ENCODE results near the gene PRR12. TPM values are rescaled to one million over a fixed set of nuclear protein-coding genes. Genes with fewer than 3 reads are reported as not detected.

The PRR12 gene
- total and polyA plus RNA-seq, 9 of the 15 experiments (the other 6 are each of a cell fraction or from before 2014, with no cell fraction given): 0.01 to 21.1 (median 0.98) TPM

GRCh38 chr19:49564616-49565045 lies 26.4 kb upstream of the PRR12 start:
- Histone ChIP-seq H3K27ac (ENCODE audit: extremely low read depth, low read depth, low read length) (no peak overlapping the region; the same call in 2 of the 3 replicates), H3K27me3 (ENCODE audit: control insufficient read depth in 2 of 2, insufficient read depth in 2 of 2, low read length in 2 of 2) (no peaks in the 10 kb centered on the region), H3K9me1 (ENCODE audit: control insufficient read depth, insufficient read depth, low read length) (peaks cover 3% of the 10 kb centered on the region), H4K20me1 (replicated peaks; ENCODE audit: control insufficient read depth, insufficient read depth, low read length) (peaks cover 3% of the 10 kb centered on the region; the same call in 1 of the 2 replicates), H3K4me1 (replicated peaks in 1 of 2; ENCODE audit: control insufficient read depth in 2 of 2, insufficient read depth in 2 of 2, low read length in 2 of 2) (peaks cover 17 to 20% of the 10 kb centered on the region in 2 experiments), H2AFZ (ENCODE audit: low read depth, low read length) (no peak overlapping the region), H3K36me3 (ENCODE audit: control insufficient read depth, insufficient read depth, low read length) (peaks cover 35% of the 10 kb centered on the region), H3K4me3 (no peak overlapping the region), H3K4me2 (ENCODE audit: insufficient read depth, low read length) (no peak overlapping the region), H3K9me3 (replicated peaks; ENCODE audit: control insufficient read depth, insufficient read depth, low read depth, low read length) (no peaks in the 10 kb centered on the region), H3K9ac (ENCODE audit: insufficient read depth in 1 of 2, low read depth in 2 of 2, low read length in 2 of 2) (no peak overlapping the region), H3K79me2 (ENCODE audit: control insufficient read depth, insufficient read depth, low read length) (peaks cover 56% of the 10 kb centered on the region)
- DNase-seq (ENCODE audit: extremely low read depth in 1 of 4, low spot score in 3 of 4) (no peak), FAIRE-seq (no peak), ATAC-seq (no peak)
- no peak for TF ChIP-seq RBM14 (IDR thresholded peaks at IDR 0.05; ENCODE audit: borderline replicate concordance, insufficient read depth, low read depth, low read length)
- TF ChIP-seq SMARCA5 (IDR thresholded peaks at IDR 0.05): no peak
- no TSS peak for BruUV-seq (replicated peaks)
- WGBS (ENCODE audit: insufficient coverage, low coverage, missing lambda C conversion rate): 89% methylated on average over 6 of the region's 6 CpGs
- ChIA-PET POLR2A (interaction anchor here (0.7 to 1.1 kb wide), 4 partner anchors 13 to 485 kb away, joined by 3 read pairs; partner anchors contain the start of gene RPS11), CTCF (ENCODE audit: low intra/inter-chr PET ratio) (no interaction called here)
- intact Hi-C loops (cut with micrococcal nuclease) (no loop called here), in situ Hi-C loops (cut with MboI) (loop anchor here (5.0 kb wide), 1 partner anchor 57 kb away; no protein-coding TSS in a partner anchor)

- ATAC-seq (no peak), DNase-seq (ENCODE audit: extremely low read depth in 1 of 4, low spot score in 3 of 4) (no peak), FAIRE-seq (no peak)
- intact Hi-C loops (cut with micrococcal nuclease): no loop called here
- Histone ChIP-seq H4K20me1 (replicated peaks; ENCODE audit: control insufficient read depth, insufficient read depth, low read length) (peaks cover 3% of the 10 kb centered on the region; the same call in 1 of the 2 replicates), H3K9me3 (replicated peaks; ENCODE audit: control insufficient read depth, insufficient read depth, low read depth, low read length) (no peaks in the 10 kb centered on the region), H3K27me3 (ENCODE audit: control insufficient read depth in 2 of 2, insufficient read depth in 2 of 2, low read length in 2 of 2) (no peaks in the 10 kb centered on the region), H3K4me3 (no peak overlapping the region), H3K36me3 (ENCODE audit: control insufficient read depth, insufficient read depth, low read length) (peaks cover 28% of the 10 kb centered on the region), H3K9ac (ENCODE audit: insufficient read depth in 1 of 2, low read depth in 2 of 2, low read length in 2 of 2) (no peak overlapping the region), H2AFZ (ENCODE audit: low read depth, low read length) (no peak overlapping the region), H3K79me2 (ENCODE audit: control insufficient read depth, insufficient read depth, low read length) (peaks cover 63% of the 10 kb centered on the region), H3K4me2 (ENCODE audit: insufficient read depth, low read length) (no peak overlapping the region), H3K27ac (ENCODE audit: extremely low read depth, low read depth, low read length) (no peak overlapping the region), H3K4me1 (replicated peaks in 1 of 2; ENCODE audit: control insufficient read depth in 2 of 2, insufficient read depth in 2 of 2, low read length in 2 of 2) (peaks cover 13 to 16% of the 10 kb centered on the region in 2 experiments), H3K9me1 (ENCODE audit: control insufficient read depth, insufficient read depth, low read length) (peaks cover 3% of the 10 kb centered on the region)
- ChIA-PET CTCF (ENCODE audit: low intra/inter-chr PET ratio) (no interaction called here), POLR2A (interaction anchor here (0.6 to 1.1 kb wide), 4 partner anchors 14 to 601 kb away, joined by 3 to 4 read pairs (median 3); partner anchors contain the start of gene RPS11)
- no TSS peak for BruUV-seq (replicated peaks)
- in situ Hi-C loops (cut with MboI): loop anchor here (5.0 kb wide), 1 partner anchor 58 kb away; no protein-coding TSS in a partner anchor
- WGBS (ENCODE audit: insufficient coverage, low coverage, missing lambda C conversion rate): 47% methylated on average over 4 of the region's 4 CpGs
- TF ChIP-seq IFI16 (CRISPR knock-in tag; IDR thresholded peaks at IDR 0.05) (no peak), NFIC (IDR thresholded peaks at IDR 0.05) (peak; percentile 82), DIDO1 (tag; IDR thresholded peaks at IDR 0.05; ENCODE audit: low read depth) (no peak), FOXJ3 (CRISPR knock-in tag; IDR thresholded peaks at IDR 0.05) (no peak), CREBBP (IDR thresholded peaks at IDR 0.05; ENCODE audit: low read depth, low read length) (no peak), RREB1 (CRISPR knock-in tag; IDR thresholded peaks at IDR 0.05) (no peak)
Measured at GRCh38 chr19:49565261-49565660, 25.7 kb upstream of the PRR12 start.

Data from K562 (cell line).